Lower leg skin (tissue), 4 donors: ENCODE results near the gene KLHL2. TPM values are rescaled to one million over a fixed set of nuclear protein-coding genes. Genes with fewer than 3 reads are reported as not detected.
A peak's percentile ranks its signal among the peaks of the same experiment; 100 is the strongest.
"Not testable (repeated sequence)": the region's sequence is repeated elsewhere in the genome, so short reads cannot be mapped to it uniquely, and the experiment has no call there.

Source experiments
- DNase-seq, 2 donors: peaks; one replicate each; pipeline ENCODE4 v3.0.0-alpha.2; 2019; ENCODE audit warnings: low spot score in 2 of 2
- H3K4me3 ChIP-seq: fragments of 200-600 bp; sonication (generic); 2 replicates; pipeline ENCODE4 v1.5.1; 2017; ENCODE audit warnings: mild to moderate bottlenecking, low read depth; ENCODE audit not compliant: poor library complexity, severe bottlenecking
- POLR2A ChIP-seq, 2 donors: fragments of 450-650 bp; IDR thresholded peaks; one replicate each; pipeline ENCODE4 v1.6.1; 2016 to 2017; ENCODE audit warnings: antibody characterized with exemption in 2 of 2, mild to moderate bottlenecking in 1 of 2, moderate library complexity in 1 of 2
- WGBS, 2 donors: methylation state at CpG; one replicate each; pipeline ENCODE4 v1.1.5; 2018; 5-methylcytosine and 5-hydroxymethylcytosine counted together
- intact Hi-C: fragments of 100-400 bp; cut with DNase I; formaldehyde crosslinking; loops from one replicate; pipeline ENCODE4 v1.15.0; 2023; ENCODE audit warnings: low total_unique reads
- total RNA-seq, 4 donors: library from RNA; depleted of rRNA; stranded (reverse); fragments of >200 nt; gene quantifications; one replicate each; pipeline ENCODE4 v1.1.0, GENCODE V29; 2016
- TF ChIP-seq, protein P1 (sequence below), 3 donors: fragments of 450-650 bp; IDR thresholded peaks; one replicate each; pipeline ENCODE4 v1.5.1; 2016; ENCODE audit warnings: antibody characterized with exemption in 3 of 3, mild to moderate bottlenecking in 3 of 3, moderate library complexity in 2 of 3

KLHL2 gene
- total RNA-seq, 4 donors from 2014 or later, result 15.1 to 15.9 (median 15.7) TPM

DNA sequence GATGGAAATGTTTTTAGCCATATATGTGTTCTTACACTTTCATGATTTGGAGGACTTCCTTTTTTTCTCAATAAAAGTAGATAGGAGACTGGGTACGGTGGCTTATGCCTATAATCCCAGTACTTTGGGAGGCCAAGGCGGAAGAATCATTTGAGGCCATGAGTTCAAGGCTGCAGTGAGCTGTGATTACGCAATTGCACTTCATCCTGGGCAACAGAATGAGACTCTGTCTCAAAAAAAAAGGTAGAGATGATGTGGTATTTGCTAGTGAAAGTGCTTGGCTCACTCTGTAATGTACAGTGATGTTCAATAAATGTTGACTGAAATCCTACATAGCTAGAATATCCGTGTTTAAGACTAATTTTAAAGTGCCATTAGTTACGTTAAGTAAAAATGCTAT is 27.4 kb downstream of the KLHL2 start:
- intact Hi-C loops, result no loop called here
- H3K4me3 ChIP-seq, result no peak overlapping the region
- TF ChIP-seq, protein P1, sequence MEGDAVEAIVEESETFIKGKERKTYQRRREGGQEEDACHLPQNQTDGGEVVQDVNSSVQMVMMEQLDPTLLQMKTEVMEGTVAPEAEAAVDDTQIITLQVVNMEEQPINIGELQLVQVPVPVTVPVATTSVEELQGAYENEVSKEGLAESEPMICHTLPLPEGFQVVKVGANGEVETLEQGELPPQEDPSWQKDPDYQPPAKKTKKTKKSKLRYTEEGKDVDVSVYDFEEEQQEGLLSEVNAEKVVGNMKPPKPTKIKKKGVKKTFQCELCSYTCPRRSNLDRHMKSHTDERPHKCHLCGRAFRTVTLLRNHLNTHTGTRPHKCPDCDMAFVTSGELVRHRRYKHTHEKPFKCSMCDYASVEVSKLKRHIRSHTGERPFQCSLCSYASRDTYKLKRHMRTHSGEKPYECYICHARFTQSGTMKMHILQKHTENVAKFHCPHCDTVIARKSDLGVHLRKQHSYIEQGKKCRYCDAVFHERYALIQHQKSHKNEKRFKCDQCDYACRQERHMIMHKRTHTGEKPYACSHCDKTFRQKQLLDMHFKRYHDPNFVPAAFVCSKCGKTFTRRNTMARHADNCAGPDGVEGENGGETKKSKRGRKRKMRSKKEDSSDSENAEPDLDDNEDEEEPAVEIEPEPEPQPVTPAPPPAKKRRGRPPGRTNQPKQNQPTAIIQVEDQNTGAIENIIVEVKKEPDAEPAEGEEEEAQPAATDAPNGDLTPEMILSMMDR (IDR thresholded peaks at IDR 0.05), result no peak
- DNase-seq, result no peak
- WGBS, 2 donors, result 92 to 95% methylated on average over 5 of the region's 5 CpGs

DNA sequence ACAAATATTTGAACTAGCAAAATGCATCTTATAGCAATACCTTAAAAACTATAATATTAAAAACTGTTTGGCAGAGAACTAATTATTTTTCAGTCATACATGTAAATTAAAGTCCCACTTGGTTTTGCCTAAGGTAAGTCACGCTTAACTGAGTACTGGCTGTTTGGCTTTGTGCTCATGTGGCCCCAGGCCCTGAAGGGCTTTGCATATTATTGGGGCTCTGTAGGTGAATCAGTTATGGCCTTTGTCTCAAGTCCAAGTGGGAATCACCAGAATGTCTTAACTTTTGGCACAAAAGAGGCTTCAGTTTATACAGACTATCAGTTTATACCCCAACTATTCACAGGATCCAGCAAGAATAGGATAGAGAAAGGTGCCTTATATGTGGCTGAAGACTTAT is 29.5 kb downstream of the KLHL2 start:
- DNase-seq, intact Hi-C loops, H3K4me3 ChIP-seq: not testable (repeated sequence)
- WGBS, 2 donors, result 50 to 56% methylated on average over 1 of the region's 1 CpG

DNA sequence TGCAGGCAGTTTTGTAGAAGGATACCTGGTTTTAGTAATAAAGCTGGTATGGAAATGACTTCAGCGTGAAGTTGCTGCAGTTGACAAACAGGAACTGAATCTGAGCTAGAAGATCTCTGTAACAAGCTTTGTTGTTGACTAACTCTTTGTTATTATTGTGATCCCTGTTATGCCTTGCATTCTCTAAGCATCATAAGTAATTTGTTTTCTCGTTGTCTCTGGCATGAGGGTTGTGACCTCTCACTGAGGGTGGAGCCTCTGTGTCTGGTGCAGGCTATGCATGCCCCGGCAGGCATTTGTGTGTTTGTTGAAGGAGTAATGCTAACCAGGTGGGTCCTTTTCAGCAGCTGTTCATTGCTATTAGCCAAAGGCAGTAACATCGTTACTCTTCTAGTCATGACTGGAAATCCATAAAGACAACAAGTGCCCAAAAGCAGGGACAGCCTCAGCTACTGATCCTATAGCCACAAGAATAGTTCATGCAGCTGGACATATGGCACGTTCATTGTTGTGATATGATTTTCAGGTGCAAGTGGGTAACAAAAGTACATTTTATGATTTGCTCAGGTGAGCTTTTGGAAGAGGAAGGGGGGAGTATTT is 30.8 kb downstream of the KLHL2 start:
- H3K4me3 ChIP-seq, DNase-seq, intact Hi-C loops: not testable (repeated sequence)
- 48% methylated on average over 5 of the region's 5 CpGs for WGBS, 2 donors

DNA sequence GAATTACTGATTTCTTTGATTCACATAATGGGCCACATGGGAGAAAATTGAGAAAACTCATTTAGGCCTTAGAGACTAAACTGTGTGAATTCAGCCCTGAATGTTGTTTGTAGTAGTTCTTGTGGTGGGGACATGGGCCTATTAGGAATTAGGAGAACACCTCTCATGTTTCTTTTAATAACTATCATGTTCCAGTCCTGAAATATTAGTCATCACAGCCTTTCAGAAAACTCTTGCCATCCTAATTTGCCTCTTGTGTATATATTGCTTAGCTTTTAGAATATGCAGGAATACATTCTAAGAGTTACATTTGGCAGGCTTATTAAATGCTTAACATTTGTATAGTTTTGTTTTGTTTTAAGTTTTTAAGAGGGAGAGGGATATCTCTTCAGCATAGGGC is 33.4 kb downstream of the KLHL2 start:
- intact Hi-C loops, H3K4me3 ChIP-seq, DNase-seq: not testable (repeated sequence)

DNA sequence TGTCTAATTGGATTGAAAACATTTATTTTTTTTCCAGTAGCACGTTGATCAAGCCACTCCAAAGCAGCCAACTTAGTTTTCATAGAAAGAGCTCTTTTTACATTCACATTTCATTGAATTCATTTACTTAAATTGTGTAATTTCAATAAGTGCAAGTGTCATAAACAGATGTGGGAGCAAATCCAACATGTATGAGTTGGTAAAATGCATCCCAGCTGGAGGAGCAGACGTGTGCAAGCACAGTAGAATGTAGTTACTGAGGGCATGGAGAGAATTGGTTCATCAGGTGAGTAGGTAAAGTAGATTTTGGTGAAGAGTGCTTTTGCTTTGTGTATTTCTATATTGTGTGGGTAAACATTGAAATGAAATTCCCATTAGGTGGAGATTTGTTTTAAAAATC is 36.8 kb downstream of the KLHL2 start:
- DNase-seq, intact Hi-C loops, H3K4me3 ChIP-seq: not testable (repeated sequence)
- 52% methylated on average over 2 of the region's 2 CpGs for WGBS, 2 donors

DNA sequence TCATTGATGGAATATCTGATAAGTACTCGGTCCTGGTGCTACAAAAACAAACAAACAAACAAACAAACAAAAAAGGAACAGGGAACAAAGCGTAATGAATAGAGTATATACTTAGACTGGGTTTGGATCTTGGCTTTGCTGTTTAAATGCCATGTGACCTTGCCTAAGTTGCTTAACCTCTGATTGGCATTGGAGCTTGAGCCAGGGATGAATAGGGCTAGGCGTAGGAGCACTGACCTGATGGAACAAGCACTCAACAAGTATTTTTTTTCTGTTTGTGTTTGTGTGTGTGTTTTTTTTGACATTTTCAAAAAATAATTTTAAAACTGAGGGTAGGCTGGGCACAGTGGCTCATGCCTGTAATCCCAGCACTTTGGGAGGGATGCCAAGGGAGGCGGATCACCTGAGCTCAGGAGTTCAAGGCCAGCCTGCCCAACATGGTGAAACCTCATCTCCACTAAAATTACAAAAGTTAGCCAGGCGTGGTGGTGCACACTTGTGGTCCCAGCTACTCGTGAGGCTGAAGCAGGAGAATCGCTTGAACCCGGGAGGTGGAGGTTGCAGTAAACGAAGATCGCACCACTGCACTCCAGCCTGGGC is 37.3 kb downstream of the KLHL2 start:
- 90 to 93% methylated on average over 10 of the region's 10 CpGs for WGBS, 2 donors
- intact Hi-C loops, H3K4me3 ChIP-seq, DNase-seq: not testable (repeated sequence)

DNA sequence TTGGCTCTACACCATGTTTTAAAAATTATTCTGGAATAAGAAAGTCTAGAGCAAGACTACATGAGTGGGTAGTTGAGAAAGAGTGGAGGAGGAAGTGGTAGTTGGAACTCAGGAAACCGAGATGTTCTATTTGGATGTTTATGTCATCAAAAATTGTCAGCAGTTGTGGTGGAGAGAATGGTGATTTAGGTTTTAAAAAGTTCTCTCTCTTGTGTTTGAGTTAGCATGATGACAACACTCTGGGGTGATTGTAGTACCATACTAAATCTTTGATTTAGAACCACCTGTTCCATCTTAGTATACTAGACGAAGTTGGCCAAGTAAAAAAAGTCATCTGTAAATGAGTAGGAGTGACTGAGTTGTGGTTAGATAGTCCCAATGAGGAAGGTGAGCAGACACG is 40.7 kb downstream of the KLHL2 start:
- no peak for TF ChIP-seq POLR2A (IDR thresholded peaks at IDR 0.05)
- TF ChIP-seq, protein P1 (IDR thresholded peaks at IDR 0.05), result no peak
- intact Hi-C loops, result no loop called here

DNA sequence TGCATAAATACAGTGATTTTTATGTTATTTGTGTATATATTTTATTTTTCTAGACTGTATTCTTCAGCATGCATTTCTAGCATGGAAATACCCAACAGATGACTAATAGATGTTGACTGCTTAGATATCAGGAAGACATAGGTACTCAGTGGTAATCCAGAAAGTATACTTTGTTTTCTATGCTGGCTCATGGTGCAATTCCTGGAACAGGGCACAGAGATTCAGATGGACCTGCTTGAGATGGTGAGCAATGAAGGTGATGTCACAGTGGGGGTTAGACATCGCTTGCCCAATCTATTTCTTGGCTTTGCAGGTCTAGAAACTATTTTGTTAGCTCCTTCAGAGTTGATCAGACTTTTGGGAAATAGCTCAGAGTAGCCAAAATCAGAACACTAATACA is 41.5 kb downstream of the KLHL2 start:
- 92 to 100% methylated on average over 1 of the region's 1 CpG for WGBS, 2 donors
- H3K4me3 ChIP-seq, result not testable (repeated sequence)

More for the DNA sequence above, 40.7 kb downstream of the KLHL2 start:
- H3K4me3 ChIP-seq, result no peak overlapping the region
- DNase-seq, result no peak
- WGBS, 2 donors, result 80 to 86% methylated on average over 3 of the region's 3 CpGs

DNA sequence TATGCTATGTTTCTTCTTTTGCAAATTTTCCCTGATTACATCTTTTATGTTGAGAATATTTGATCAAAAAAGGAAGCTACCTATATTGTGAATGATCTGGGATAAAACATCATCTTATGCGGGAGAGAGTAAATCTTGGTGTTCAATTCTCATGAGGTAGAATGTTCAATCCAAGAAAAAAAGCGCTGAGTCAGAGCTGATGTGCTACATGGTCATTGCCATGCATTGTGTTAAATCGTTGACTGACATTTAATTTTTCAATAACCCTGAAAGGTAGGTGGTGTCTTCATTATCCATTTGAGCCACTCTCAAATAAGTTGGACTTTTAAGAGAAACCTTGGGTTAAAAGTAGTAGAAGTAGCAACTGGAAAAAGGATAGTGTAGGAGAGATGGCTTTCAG is 47.4 kb downstream of the KLHL2 start:
- H3K4me3 ChIP-seq, DNase-seq, intact Hi-C loops: not testable (repeated sequence)
- 91 to 94% methylated on average over 3 of the region's 3 CpGs for WGBS, 2 donors

More for the DNA sequence above, 41.5 kb downstream of the KLHL2 start:
- intact Hi-C loops, DNase-seq: not testable (repeated sequence)

DNA sequence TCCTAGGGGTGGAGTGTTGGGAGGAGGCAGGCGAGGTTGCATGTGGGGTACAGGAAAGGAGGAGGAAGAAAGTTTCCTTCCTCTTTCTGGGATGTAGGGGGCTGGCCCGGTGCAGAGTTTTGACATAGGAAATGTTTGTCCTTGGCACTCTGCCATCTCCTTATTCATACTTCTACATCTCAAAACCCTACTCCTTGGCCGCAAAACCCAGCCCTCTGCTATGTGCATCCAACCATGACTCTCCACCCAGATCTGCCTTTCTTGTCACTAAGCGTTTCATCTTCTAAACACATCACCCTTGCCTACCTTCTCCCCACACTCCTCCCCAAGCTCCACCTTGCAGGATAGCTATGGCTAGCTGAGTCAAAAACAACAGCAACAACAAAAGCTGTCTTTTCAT is 48.1 kb downstream of the KLHL2 start:
- DNase-seq, result peak in 1 of 2 donors; percentile 26
- H3K4me3 ChIP-seq, intact Hi-C loops: not testable (repeated sequence)
- 57 to 68% methylated on average over 4 of the region's 4 CpGs for WGBS, 2 donors

DNA sequence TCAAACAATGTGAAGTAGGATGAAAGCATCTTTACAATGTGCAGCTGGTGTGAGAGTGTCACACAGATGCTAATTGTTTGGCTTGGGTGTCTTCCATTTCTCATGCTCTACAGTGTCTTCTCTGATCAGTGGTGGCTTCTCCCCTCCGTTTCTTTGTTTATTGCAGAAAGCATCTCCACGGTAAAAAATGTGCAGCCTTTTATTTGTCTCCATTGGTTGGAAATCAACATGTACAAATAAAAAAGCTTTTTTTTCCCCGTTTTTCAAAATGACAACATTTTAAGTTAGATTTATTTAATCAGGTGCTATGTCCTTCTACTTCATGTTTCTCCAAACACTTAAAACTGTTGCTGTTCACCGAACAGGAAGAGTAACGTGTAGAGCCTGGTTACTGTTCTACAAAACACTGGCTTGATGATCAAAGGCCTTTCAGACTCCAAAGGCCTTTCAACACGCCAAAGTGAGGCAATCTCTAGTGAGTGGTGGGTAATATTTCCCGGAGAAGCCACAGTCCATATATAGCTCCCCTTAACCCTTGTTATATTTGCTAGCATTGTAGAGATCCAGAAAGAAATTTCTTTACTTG is 48.8 kb downstream of the KLHL2 start:
- WGBS, 2 donors, result 55 to 60% methylated on average over 7 of the region's 7 CpGs
- intact Hi-C loops, H3K4me3 ChIP-seq, DNase-seq: not testable (repeated sequence)

DNA sequence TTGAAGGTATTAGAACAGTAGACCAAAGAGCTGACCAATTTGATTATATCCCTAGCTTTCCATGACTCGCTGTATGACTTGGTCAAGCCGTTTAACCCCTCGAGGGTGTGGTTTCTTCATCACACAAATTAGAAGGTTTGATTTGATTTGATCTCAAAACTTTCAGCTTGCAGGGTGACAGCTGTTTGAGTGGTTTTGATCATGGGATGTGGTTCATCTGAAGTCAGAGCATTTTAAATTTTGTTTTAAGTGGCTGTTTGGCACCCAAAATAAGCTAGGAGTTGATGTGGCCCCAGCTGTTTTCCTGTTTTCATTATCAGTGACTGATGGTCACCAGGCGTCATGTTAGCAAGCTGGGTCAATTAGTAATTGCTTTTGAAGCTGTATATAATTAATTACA is 52.4 kb downstream of the KLHL2 start:
- DNase-seq, H3K4me3 ChIP-seq, intact Hi-C loops: not testable (repeated sequence)
- 68 to 75% methylated on average over 4 of the region's 4 CpGs for WGBS, 2 donors

DNA sequence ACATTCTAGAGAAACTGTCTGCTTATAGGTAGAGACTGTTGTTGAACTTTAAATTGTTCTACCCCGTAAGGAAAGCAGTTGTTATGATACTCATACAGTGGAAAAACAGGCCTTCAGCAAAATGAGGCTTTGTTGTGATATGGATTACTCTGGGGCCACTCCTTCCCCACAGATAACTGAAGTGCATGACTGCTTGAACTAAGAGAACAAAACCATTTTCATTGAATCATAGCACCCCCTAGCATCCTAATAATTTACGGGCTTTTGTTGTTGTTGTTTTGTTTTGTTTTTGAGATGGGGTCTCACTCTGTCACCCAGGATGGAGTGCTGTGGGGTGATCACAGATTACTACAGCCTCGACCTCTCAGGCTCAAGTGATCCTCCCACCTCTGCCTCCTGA is 54.9 kb downstream of the KLHL2 start:
- 87% methylated on average over 3 of the region's 3 CpGs for WGBS, 2 donors
- DNase-seq, intact Hi-C loops, H3K4me3 ChIP-seq: not testable (repeated sequence)
